Activated T-cell treated with anti-CD3 and anti-CD28 coated beads for 48 hours (primary cell): ENCODE measurements around the gene SLC43A1.
A peak's percentile ranks its signal among the peaks of the same experiment; 100 is the strongest.
"Not testable (repeated sequence)": the region's sequence is repeated elsewhere in the genome, so short reads cannot be mapped to it uniquely, and the experiment has no call there.

Experiments
- DNase-seq: peaks from one replicate; pipeline ENCODE4 v3.0.0-alpha.2; 2020; ENCODE audit warnings: low read depth

The SLC43A1 gene

GRCh38 chr11:57515332-57516060 lies at the start of gene SLC43A1:
TSS of gene SLC43A1 (minus strand) at chr11:57515702. CDS start at chr11:57514111, 1,591 bp downstream.
- DNase-seq = peak; percentile 41

GRCh38 chr11:57562596-57562995 lies 47.1 kb upstream of the SLC43A1 start:
- no peak for DNase-seq

DNA sequence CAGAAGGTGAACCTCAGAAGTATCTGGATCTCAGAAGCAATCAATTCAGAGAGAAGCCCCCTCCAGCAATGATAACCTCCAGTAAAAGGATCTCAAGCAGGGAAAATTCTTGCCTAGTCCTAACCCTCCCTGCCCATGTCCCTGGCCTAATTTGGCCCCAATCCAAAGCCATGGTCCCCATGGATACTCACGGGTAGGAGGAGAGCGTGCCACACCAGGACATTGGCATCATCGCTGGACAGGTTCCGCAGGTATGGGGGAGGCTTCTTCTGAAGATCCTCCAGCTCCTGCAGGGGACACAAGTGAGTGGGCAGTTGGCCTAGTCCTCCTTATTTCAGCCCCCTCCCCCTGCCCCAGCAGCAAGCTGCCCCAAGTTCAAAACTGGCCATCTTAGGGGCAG lies 44.6 kb upstream of the SLC43A1 start:
- no peak for DNase-seq

GRCh38 chr11:57556041-57556440 lies 40.5 kb upstream of the SLC43A1 start:
- DNase-seq = no peak

DNA sequence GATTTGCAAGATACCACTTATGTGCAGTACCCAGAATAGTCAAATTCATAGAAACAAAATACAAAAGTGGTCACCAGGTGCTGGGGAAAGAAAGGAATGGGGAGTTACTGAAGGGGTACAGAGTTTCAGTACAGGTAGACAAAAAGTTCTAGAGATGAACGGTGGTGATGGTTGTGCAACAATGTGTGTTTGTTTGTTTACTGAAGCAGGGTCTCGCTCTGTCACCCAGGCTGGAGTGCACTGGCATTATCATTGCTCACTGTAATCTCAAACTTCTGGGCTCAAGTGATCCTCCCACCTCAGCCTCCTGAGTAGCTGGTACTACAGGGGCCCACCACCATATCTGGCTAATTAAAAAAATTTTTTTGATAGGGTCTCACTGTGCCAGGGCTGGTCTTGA lies 39.9 kb upstream of the SLC43A1 start:
- no peak for DNase-seq

DNA sequence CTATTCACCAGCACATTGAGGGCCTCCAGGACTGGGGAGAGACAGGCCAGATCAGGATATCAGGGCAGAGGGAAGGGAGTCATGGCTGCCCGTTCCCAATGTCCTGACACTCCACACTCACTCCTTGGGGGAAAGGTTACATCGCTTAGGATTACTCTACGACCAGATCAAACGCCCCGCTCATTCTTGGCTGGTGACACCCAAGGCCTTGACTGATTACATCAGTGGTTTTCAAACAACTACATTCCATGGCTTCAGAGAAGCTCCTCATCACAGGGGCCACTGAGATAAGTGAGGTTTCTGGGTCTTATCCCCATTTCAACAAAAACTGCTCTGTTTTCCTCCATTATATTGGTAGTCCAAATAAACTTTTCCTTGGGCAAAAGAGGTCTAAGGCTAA lies 37.0 kb upstream of the SLC43A1 start:
- no peak for DNase-seq

GRCh38 chr11:57551941-57552340 lies 36.4 kb upstream of the SLC43A1 start:
- no peak for DNase-seq

- DNase-seq = no peak
Measured at GRCh38 chr11:57549983-57550382, 34.5 kb upstream of the SLC43A1 start.

GRCh38 chr11:57547854-57548377 lies 32.4 kb upstream of the SLC43A1 start:
- no peak for DNase-seq

DNA sequence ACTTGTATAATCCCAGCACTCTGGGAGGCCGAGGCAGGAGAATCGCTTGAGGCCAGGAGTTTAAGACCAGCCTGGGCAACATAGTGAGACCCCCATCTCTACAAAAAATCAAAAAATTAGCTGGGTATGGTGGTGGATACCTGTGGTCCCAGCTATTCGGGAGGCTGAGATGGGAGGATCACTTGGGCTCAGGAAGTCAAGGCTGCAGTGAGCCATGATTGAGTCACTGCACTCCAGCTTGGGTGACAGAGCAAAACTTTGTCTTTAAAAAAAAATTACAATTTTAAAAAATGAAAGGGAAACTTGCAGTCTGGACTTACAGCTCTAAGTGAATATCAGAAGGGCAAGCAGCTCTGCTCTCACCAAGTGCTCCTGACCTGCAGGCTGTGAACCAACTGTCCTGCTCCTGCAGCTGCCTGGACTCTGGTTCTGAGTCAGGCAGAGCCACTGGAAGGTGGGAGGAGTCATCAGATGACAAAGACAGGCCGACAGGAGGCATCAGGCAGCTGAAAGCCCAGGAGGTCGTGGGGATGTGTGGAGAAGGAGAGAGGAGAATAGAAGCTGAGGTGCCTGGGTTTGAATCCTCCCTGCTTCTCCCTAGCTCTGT lies 31.5 kb upstream of the SLC43A1 start:
- no peak for DNase-seq

DNA sequence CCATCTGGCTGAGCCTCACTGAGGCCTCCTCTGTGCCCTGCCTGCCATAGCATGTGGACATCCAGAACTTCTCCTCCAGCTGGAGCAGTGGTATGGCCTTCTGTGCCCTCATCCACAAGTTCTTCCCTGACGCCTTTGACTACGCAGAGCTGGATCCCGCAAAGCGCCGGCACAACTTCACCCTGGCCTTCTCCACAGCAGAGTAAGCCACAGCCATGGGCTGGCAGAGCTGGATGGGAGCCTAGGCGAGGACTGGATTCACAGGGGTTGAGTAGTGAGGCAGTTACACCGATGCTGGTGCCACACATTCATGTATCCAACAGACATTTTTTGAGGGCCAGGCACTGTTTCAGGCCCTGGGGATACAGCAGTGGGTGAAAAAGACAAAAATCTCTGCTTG lies 30.9 kb upstream of the SLC43A1 start:
- no peak for DNase-seq

DNA sequence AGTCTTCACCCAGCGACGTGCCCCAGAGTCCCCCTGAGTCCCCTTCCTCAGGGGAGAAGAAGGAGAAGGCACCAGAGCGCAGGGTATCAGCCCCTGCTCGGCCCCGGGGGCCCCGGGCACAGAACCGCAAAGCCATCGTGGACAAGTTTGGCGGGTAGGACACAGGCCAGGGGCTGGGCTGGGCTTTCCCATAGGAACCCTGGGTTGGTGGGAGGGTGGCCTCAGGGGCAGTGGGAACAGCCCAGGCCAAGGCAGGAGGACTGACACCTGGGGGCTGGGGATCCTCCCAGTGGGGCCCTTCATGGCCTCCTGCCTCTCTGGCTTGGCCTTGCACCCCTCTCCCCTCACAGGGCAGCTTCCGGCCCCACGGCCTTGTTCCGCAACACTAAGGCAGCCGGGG lies 30.4 kb upstream of the SLC43A1 start:
- DNase-seq = no peak

- no peak for DNase-seq
Measured at GRCh38 chr11:57544566-57544965, 29.1 kb upstream of the SLC43A1 start.

DNA sequence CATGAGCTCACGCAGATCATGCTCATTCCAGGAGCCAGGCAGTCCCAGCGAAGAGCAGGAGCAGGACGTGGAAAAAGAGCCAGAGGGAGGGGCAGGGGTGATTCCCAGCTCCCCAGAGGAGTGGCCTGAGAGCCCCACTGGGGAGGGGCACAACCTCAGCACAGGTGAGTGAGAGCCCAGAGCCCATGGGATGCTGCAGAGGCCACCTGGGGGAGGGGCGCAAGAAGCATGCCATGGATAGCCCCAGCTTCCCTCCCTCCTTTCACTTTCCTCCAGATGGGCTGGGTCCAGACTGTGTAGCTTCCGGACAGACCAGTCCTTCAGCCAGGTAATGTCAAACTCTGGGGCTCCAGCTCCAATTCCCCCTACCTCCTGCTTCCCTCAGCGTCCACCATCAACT lies 28.1 kb upstream of the SLC43A1 start:
- DNase-seq = no peak

GRCh38 chr11:57542582-57542981 lies 27.1 kb upstream of the SLC43A1 start:
- DNase-seq = no peak

GRCh38 chr11:57541169-57541568 lies 25.7 kb upstream of the SLC43A1 start:
- no peak for DNase-seq

DNA sequence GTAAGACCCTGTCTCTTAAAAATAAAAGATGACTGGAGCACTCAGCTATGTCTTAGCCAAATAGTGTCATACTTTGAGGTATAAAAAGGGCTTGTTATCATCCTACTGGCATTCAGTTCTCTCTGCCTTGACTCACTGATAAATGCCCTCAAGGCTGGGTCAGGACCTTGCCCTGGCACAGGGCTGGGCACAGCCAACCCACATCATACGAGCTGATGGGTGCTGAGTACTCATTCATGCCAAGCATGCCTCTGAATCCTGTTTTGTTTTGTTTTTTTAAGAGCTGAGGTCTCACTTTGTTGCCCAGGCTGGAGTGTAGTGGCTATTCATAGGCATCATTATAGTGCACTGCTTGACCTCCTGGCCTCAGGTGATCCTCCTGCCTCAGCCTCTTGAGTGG lies 23.8 kb upstream of the SLC43A1 start:
- no peak for DNase-seq

DNA sequence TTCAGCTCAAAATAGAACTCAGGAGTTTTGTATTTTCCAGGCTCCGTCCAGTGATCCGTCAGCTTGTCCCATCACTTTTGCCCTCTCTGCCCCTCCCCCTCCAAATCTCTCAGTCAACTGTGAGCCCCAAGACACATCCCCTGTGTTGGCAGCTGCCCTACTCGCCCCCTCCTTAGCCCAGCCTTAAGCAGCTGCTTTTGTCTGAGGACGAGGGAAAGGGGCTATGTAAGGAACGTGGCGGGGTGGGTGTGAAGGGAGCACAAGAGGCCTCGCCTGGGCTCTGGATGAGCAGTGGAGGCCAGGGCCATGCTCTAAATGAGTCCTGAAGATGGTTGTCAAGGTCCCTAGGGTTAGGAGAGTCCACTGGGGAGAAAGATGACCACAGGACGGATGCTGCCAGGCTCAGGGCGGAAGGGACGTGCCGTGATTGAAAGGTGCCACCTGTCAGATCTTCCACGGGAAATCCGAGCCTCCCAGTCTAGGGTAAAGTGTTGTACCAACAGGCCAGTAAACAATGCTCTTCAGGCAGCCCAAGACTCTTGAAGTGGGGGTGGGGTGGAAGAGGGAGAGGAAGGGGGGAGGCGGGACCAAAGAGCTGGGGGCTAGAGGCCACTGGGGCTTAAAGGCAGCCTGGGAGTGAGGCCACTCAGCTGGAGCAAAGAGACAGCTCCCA lies 21.6 kb upstream of the SLC43A1 start, which contains the start of gene SMTNL1:
SMTNL1 (plus strand) TSS at position 649 of the 673 bp plus-strand sequence. CDS start 5,048 bp downstream, outside the sequence.
- no peak for DNase-seq

GRCh38 chr11:57534449-57534848 lies 18.9 kb upstream of the SLC43A1 start:
- not testable (repeated sequence) for DNase-seq

DNA sequence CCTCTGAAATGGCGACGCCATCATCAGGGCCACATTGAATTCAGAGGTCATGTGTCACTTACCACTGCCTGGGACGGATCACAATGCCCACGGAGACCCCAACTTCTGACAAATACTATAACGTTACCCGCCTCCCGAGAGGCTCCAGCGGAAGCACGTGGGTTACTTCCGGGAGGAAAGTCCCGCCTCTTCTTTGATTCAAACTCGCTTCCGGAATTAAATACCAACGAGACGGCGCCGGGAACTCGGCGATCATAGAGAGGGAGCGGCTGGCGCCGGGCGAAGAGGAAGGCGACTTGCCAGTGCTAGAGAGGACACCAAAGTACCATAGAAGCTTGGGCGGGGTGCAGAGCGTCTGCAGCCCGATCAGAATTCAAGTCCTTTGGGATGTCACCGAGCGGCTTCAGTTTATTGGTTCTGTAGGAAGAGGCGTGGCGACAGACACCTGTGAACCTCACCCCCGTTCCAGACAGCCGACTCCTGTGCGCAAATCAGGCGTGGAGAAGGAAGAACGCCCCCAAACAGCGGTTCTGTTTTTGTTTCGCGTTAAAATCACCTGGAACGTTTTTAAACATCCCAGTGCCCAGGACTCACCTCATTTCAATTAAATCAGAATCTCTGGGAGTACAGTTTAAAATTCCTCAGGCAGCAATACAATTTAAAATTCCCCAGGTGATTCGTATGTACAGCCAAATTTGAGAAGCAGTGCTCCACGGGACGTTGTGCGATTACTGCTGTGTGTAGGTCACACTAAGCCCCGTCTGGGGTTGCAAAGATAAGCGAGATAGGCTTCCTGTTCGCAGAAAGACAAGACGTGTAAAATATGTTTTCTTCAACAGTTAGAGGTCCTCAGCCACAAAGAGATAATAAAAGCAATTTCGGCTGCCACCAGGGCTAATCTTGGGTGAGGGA lies 15.3 kb upstream of the SLC43A1 start, which contains the start of gene TIMM10:
TIMM10 (minus strand) TSS at position 159 of the 912 bp plus-strand sequence. CDS start 565 bp downstream, outside the sequence.
- DNase-seq = peak; percentile 90

DNA sequence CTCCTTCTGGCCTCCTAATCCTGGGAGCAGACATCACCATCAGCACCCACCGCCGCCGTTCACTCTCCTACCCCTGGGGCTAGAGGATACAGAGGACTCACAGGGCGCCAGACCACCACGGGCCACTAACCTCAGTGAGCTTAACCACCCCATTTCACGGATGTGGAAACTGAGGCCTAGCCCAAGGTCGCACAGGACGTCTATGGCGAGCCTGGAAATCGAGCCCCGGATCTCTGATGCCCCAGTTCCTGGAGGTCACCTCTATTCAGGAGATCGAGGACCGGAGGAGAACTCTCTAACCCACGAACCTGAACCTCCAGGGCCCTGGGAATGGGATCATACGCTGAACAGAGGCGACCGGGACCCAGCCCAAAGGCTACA lies 14.7 kb upstream of the SLC43A1 start:
- no peak for DNase-seq

- no peak for DNase-seq
Measured at GRCh38 chr11:57529012-57529411, 13.5 kb upstream of the SLC43A1 start.
